GM12872 (cell line): ENCODE data around the gene TMPRSS4.

Experiments
- CTCF ChIP-seq: IDR thresholded peaks from 3 replicates; pipeline ENCODE4 v1.5.1; 2011; ENCODE audit warnings: low read depth, mild to moderate bottlenecking, low read length, moderate library complexity; ENCODE audit not compliant: insufficient read depth

The TMPRSS4 gene

DNA sequence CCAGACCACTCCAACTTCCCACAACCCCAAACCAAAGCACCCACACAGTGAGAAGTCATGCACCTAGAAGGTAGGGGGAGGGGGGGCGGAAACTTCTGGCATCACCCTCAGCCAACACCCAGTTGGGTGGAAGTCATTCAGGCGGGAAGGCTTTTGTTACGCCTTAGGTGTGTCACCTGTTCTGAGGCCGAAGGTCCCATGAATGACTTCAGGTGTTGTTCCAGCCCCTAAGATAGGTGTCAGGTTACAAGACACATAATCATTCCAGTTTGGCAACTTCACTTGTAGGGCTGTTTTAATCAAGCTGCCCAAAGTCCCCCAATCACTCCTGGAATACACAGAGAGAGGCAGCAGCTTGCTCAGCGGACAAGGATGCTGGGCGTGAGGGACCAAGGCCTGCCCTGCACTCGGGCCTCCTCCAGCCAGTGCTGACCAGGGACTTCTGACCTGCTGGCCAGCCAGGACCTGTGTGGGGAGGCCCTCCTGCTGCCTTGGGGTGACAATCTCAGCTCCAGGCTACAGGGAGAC lies at the start of gene TMPRSS4:
Gene TMPRSS4 (plus strand): TSS at position 325 of the 528 bp plus-strand sequence. CDS start 225 bp downstream, outside the sequence.
- no peak for TF ChIP-seq CTCF

GRCh38 chr11:118027694-118028093 lies 49.2 kb upstream of the TMPRSS4 start:
- 0 out of 3 replicates have a peak, but pooled peaks have one; percentile 13 for TF ChIP-seq CTCF

GRCh38 chr11:118028626-118029025 lies 48.3 kb upstream of the TMPRSS4 start:
- no peak for TF ChIP-seq CTCF

DNA sequence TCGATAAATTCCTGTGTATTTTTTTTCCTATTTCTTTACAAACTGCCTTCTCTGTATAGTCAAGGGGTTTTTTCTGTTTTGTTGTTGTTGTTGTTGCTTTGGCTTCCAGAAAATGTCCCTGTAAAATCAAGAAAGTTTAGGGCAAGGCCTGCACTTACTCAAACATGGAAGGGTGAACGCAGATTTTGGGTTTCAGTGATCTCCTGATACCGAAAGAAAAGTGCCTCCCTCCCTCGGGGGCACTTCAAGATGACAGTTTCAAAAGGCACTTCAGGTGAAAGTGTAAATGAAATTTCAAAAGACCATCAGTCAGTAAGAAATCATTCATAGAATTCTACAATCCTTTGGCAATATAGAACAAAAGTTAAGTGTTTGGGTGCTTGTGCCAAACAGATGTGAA lies 43.4 kb upstream of the TMPRSS4 start:
- TF ChIP-seq CTCF: no peak

- TF ChIP-seq CTCF: no peak
Observed at GRCh38 chr11:118042141-118042540, 34.7 kb upstream of the TMPRSS4 start.

DNA sequence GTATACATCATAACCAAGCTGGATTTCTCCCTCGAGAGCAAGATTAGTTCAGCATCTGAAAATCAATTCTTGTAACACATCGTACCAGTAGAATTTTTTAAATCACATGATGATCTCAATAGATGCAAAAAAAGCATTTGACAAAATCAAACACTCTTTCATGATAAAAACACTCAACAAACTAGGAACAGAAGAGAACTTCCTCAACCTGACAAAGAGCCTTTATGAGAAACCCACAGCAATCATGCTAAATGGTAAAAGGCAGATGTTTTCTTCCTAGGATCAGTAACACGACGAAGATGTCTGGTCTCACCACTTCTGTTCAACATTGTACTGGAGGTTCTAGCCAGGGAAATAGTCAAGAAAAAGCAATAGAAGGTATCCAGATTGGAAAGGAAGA lies 34.1 kb upstream of the TMPRSS4 start:
- TF ChIP-seq CTCF: no peak

DNA sequence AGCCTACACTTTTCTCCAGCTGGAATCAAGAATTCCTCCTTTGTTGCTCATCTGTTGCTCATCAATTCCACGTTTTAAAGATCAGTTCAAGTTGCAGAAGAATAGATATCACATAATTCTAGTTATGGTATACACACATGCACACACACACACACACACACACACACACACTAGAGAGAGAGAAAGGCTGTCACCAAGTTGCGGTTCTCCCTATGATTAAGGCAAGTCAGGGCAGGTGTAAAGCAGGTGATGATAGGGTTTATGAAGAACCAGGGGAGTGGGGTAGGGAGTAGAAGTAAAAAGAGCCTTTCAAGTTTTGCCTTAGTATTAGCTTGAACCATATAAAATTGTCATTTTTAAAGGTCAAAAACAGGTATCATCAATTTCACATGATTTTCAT lies 31.7 kb upstream of the TMPRSS4 start:
- TF ChIP-seq CTCF: no peak
